IMR-90 (cell line): ENCODE results near the gene CDC25A.

Experiments
- CHD1 ChIP-seq: IDR thresholded peaks from 2 replicates; pipeline ENCODE4 v1.6.1; 2012; ENCODE audit warnings: low read depth, low read length, improper control_type of control experiment
- CTCF ChIP-seq: conservative IDR thresholded peaks from 2 replicates; pipeline ENCODE4 v1.5.1; 2012; ENCODE audit warnings: mild to moderate bottlenecking, low read depth, low read length, improper control_type of control experiment
- NFE2L2 ChIP-seq: fragments of 150-350 bp; IDR thresholded peaks from 2 replicates; pipeline ENCODE4 v1.6.1; 2016; ENCODE audit warnings: low read depth, mild to moderate bottlenecking, low read length
- POLR2A ChIP-seq: IDR thresholded peaks from 2 replicates; pipeline ENCODE4 v1.6.1; 2012; ENCODE audit warnings: mild to moderate bottlenecking, low read depth, low read length
- RFX5 ChIP-seq: IDR thresholded peaks from 2 replicates; pipeline ENCODE4 v1.8.0; 2012; ENCODE audit warnings: low read depth, mild to moderate bottlenecking, low read length, moderate library complexity

- TF ChIP-seq CTCF (no peak), CHD1 (no peak), POLR2A (no peak), NFE2L2 (no peak), RFX5 (no peak)
Measured at GRCh38 chr3:48220746-48221145, 32.5 kb upstream of the CDC25A start.
